HG03354 (cell line): Measurements from ENCODE around the gene MIX23.
A peak's percentile ranks its signal among the peaks of the same experiment; 100 is the strongest.

Source experiments
- ATAC-seq: cut with Tn5 transposase; IDR thresholded peaks from one replicate; pipeline ENCODE4 v1.9.1; 2021; ENCODE audit warnings: mild to moderate bottlenecking; ENCODE audit not compliant: unreplicated experiment, poor library complexity, severe bottlenecking

Gene MIX23

DNA sequence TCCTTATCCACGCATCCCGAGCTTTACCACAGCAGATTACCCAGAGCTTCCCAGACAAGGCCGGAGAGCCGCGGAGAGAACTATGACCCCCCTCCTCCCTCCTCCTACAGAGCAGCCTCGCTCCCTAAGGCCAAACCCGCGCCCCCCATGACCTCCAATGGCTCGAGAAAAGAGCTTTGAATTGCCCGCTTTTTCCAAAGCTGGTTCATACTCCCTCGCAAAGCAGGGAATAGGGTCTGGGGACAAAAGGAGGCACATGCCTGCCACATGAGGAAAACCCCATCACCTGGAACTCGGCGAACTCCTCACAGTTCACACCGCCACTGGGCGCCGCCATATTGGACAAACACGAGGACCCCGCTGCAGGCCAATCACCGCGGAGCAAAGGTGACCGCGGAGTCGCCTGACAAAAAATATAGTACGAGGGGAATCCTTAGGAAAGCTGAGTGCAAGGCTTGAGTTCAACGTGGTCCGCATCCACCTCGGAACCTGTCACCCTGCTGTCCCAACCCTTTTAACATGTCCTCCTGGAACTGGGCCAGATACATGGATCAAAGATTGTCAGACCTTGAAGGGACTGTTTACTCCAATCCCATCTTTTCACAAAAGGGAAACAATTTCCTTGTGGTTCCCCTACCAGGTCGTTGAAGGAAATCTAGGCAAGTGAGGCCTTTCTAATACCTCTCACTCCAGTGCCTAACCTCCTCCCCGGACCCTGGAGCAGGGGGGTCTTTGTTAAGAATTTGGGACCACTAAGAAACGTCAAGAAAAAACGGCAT, at the start of gene MIX23:
MIX23 (minus strand) TSS at position 344 of the 779 bp plus-strand sequence; CDS start at position 337, 7 bp downstream.
- peak; percentile 58 for ATAC-seq

DNA sequence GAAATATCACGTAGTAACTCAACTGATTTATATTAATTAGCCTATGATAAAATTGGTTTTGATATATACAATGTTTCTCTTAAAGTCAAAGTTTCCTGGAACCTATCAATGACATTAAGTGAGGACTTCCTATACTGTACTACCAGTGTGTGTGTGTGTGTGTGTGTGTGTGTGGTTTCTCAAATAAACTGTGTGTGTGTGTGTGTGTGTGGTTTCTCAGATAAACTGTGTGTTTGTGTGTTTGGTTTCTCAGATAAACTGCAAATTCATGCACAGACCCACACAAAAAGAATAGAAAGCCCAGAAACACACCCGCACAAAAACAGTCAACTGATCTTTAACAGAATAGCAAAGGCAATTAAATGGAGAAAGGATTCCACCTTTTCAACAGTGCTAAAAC, 47.3 kb upstream of the MIX23 start:
- no peak for ATAC-seq

- ATAC-seq = no peak
These were observed 44.9 kb upstream of the MIX23 start for GRCh38 chr3:122427857-122428471.

GRCh38 chr3:122421836-122422235, 38.8 kb upstream of the MIX23 start:
- ATAC-seq = no peak

GRCh38 chr3:122421101-122421500, 38.1 kb upstream of the MIX23 start:
- ATAC-seq = no peak

DNA sequence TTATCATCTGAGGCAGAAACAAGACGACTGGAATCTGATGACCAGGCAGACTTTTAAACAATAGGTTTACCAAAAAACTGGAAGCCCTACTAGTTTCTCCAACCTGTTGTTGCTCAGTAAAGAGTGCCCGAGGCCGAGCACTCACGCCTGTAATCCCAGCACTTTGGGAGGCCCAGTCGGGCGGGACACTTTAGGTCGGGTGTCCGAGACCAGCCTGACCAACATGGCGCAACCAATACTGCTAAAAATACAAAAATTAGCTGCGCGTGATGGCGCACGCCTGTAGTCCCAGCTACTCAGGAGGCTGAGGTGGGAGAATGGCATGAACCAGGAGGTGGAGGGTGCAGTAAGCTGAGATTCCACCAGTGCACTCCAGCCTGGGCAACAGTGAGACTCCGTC, 33.9 kb upstream of the MIX23 start:
- ATAC-seq = no peak

GRCh38 chr3:122415762-122416654, 33.0 kb upstream of the MIX23 start, which contains the start of gene WDR5B:
Gene WDR5B, minus strand, starts transcription at chr3:122416062. Its CDS starts 534 bp downstream, at chr3:122415528.
- peak; percentile 84 for ATAC-seq

DNA sequence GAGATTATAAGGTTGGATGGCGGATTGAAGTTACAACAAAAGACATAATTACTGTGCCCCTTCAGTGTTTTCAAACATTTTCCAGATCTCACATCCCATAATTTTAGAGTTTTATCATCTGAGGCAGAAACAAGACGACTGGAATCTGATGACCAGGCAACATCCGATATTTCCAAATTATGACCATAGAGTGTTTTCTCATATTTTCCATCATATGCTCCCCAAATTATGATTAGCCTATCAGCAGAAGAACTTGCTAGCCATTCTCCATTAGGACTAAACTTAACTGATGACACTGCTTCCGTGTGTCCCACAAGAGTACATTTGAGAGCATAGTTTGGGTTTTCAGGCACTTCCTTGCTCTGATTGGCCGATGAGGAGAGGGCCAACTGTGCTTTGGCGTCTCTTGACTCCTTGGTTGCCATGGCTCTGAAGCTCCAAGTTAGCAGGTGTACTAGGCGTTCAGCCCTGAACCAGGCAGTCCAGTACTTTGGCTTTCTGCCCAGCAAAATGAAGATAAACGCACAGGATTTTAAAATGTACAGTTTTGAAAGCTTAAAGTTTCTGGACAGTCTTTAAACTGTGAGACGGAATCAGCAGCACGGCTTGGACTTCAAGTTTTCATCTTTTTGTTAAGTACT, 32.2 kb upstream of the MIX23 start:
- peak; percentile 74 for ATAC-seq

DNA sequence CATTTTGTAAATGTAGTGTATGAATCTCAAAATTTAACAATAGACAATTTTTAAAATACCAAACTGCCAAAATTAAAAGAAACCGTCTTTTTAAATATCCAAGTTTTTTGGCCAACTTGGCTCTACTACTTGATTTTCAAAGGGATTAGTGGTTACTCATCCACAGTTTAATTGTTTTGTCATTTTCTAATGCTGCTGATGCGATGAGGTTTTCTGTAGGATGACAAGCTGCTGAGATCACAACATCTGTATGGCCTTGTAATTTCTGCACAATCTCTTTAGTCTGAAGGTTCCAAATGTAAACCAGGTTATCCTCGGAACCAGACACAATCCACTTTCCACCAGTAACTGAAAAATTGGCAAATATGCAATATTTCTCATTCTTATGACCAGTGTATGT, 31.4 kb upstream of the MIX23 start:
- no peak for ATAC-seq

DNA sequence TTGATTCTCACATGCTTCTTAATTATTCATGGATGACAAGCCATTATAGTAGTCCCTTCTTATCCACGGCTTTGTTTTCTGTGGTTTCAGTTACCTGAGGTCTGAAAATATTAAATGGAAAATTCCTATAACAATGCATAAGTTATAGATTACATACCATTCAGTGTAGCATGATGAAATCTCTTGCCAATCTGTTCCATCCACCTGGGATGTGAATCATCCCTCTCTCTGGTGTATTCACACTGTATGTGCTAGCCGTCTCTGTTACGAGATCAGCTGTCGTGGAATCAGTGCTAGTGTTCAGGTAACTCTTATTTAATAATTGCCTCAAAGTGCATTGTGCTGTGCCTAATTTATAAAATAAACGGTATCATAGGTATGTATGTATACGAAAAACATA, 27.6 kb upstream of the MIX23 start:
- no peak for ATAC-seq

DNA sequence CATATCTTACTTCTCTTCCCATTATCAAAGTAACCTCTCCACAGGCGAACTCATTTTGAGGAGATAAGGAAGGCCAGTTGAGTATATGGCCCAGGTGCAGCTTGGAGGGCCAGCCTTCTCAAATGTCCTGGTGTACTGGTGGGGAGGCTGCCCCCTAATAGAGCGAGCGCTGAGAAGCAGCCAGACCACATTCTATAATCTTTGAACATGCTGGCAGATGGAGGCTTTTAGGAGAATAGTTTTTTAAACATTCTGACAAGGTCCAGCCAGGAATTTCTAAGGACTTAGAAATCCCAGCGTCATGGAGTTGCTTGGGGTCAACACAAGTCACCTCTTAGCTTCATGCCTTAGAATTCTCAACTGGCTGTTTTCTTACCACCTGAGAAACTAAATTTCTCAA, 27.1 kb upstream of the MIX23 start:
- no peak for ATAC-seq

- no peak for ATAC-seq
These were observed 26.4 kb upstream of the MIX23 start for GRCh38 chr3:122409446-122409845.

- ATAC-seq = no peak
These were observed 24.9 kb upstream of the MIX23 start for GRCh38 chr3:122407946-122408345.

DNA sequence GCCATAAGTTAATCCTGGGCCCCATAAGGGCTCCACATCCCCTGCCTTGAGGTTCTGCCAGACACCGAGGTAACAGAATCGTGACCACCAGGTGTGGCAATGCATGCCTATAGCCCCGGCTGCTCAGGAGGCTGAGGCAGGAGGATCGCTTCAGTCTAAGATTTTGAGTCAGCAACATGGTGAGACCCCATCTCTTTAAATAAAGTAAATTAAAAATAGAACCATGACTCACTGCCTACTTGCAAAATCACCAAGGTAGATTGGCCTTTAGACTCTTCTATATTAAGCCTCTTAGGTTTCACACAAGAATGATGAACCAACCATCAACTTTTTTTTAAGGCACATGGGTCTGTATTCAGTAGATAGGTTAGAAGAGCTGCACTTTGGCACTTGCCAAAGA, 23.2 kb upstream of the MIX23 start:
- ATAC-seq = no peak

DNA sequence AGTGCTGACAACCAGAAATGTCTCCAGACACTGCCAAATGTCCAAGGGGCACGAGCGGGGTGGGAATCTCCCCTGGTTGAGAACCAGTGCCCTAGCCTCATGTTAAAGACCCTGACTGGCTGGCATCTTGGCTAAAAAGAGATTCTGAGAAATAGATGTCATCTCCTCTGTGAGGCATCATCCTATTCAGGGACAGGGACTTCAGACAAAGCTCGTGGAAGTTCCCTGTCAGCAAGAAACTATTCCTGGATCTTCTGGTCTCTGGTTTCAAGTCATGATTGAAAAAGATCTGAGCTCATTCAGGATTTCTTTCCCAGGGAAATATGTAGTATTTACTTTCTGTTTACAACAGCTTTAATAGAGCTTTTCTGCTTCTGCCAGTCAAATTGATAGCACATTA, 22.0 kb upstream of the MIX23 start:
- ATAC-seq = no peak

DNA sequence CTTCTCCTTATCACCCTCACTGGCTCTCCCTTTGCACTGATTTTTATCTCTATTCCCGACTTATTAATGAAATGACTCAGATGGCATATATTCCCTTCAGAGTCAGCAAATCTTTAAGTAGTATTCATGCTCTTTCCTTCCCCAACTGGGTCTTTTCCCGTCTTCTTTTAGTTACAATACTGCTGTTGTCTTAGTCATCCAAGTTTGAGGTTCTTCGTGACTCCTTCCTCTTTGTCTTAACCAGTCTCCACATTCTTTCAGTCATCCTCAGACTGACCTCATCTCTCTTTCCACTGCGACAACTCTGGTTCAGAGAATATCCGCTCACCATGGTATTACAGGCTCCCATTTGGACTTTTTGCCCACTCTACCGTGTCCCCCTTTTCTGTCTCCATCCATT, 20.5 kb upstream of the MIX23 start:
- no peak for ATAC-seq

GRCh38 chr3:122398920-122399319, 15.9 kb upstream of the MIX23 start:
- ATAC-seq = no peak

DNA sequence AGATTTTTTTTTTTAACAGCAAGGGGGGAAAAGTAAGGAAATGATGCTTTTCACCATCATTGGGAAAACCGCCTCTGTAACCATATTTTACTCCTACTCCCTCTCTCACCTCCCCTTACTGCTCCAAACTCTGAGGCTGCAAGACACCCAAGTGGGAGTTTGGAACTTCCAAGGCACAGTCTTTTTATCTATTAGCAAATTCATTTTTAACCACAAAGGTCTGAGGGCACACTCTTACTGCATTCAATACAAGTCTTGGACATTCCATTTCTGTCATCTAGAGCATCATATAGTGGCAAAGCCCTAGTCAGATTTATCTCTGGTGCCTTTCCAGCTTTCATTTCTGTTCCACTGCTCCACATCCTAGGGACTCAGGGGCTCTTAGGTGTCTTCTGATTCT, 14.2 kb upstream of the MIX23 start:
- no peak for ATAC-seq

- no peak for ATAC-seq
These were observed 13.5 kb upstream of the MIX23 start for GRCh38 chr3:122396511-122396910.

DNA sequence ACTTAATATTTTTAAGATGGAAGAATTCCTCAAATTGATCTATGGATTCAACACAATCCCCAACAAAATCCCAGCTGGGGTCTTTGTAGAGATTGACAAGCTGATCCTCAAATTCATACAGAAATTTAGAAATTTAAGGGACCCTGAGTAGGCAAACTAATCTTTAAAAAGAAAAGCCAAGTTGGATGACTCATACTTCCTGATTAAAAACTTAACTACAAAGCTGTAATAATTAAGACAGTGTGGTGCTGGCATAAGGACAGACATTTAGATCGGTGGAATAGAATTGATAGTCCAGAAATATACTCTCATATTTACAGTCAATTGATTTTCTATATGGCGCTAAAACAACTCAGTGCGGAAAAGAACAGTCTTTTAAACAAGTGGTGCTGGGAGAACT, 12.6 kb upstream of the MIX23 start:
- no peak for ATAC-seq
